Left colon (tissue), 2 donors: ENCODE data around the gene E2F2. TPM values are rescaled to one million over a fixed set of nuclear protein-coding genes. Genes with fewer than 3 reads are reported as not detected.

ENCODE experiments used
- ATAC-seq: fragments of 200-7000 bp; cut with Tn5 transposase; one replicate; pipeline ENCODE4 v1.9.1; 2020; ENCODE audit warnings: mild to moderate bottlenecking, moderate library complexity
- DNase-seq, 2 donors: peaks; one replicate each; pipeline ENCODE4 v3.0.0-alpha.2; 2020
- intact Hi-C, 2 donors: fragments of 100-400 bp; cut with DNase I in 1 of 2; cut with micrococcal nuclease in 1 of 2; formaldehyde crosslinking; loops; one replicate each; pipeline versions ENCODE4 v1.11.2 to v1.14.0; 2022; cut with DNase I, micrococcal nuclease
- total RNA-seq, 2 donors: library from RNA; stranded (reverse); fragmentation: NEBNext Ultra II Directional; extraction: Animal tissue kit (Norgen Biotek cat#: 25700); gene quantifications; one replicate each; pipeline ENCODE4 v1.2.1, GENCODE V29; 2021
- donor health status: DM: no; HTN: no; CAD: no.
- donor health status: DM: yes; HTN: yes; CAD: no.

The E2F2 gene
- total RNA-seq, 2 donors from 2014 or later, result 10.9 to 12.1 TPM

GRCh38 chr1:23475134-23475628 lies 55.9 kb downstream of the E2F2 start:
- ATAC-seq, result no peak
- intact Hi-C loops, result no loop called here

DNA sequence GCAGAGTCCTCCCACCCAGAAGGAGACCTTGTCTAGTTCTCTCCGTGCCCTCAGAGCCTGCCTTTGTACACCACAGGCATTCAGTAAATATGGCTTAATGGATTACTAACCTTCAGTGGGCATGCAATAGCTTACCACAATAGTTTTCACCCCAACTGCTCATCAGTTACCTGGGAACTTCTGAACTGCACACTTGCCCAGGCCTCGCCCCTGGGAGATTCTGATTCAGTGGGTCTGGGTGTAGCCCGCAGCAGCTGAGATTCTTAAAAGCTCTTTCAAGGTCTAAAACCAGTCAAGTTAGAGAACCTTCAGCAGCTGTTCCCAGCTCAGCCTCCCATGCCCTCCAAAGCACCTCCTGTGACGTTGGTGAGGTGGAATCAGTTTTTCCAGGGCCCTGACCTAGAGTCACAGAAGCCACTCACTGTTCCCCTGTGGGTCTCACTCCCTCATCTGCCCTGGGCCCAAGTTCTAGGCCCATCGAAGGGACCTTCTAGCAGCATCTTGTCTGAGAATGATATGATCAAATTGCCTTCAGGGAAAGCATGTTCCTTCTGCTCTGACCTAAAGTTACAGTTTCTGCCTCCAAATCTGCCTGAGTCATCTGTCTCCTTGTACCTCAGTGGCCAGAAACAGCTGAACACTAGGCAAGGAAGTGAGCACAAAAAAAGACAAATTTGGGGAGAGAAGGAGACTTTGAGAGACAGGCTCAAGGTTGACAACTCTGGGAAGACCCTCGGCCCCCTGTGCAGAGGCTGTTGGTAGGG lies 57.8 kb downstream of the E2F2 start:
- no peak for DNase-seq
- intact Hi-C loops, result no loop called here
- no peak for ATAC-seq

More at GRCh38 chr1:23475134-23475628, 55.9 kb downstream of the E2F2 start:
- DNase-seq, result no peak

DNA sequence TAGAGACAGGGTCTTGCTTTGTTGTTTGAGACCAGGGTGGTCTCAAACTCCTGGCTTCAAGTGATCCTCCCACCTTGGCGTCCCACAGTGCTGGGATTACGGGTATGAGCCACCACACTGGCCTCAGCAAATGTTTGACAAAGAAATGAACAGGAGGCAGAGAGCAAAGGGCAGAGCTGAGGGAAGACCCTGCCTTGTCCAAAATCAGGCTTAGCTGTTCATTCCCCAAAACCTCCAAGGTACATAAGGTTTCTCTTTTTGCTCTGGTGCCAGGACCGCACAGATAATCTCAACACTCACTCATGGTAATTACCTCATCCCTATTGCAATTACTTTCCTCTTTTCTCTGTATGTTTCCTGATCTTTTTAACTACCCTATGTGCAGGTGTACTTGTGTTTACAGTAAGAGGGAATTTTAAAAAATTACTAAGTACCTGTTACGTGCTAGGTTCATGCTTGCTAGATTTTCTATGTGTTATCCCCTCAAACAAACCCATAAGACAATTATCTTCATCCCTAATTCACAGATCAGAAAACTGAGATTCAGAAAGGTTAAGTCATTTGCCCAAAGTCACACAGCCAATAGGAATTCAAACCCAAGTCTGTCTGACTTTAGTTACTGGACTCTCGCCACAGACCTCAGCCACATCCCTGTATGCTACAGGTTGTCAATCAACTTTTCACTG lies 58.5 kb downstream of the E2F2 start:
- peak; percentile 56 for ATAC-seq
- intact Hi-C loops, result no loop called here
- DNase-seq, result no peak

DNA sequence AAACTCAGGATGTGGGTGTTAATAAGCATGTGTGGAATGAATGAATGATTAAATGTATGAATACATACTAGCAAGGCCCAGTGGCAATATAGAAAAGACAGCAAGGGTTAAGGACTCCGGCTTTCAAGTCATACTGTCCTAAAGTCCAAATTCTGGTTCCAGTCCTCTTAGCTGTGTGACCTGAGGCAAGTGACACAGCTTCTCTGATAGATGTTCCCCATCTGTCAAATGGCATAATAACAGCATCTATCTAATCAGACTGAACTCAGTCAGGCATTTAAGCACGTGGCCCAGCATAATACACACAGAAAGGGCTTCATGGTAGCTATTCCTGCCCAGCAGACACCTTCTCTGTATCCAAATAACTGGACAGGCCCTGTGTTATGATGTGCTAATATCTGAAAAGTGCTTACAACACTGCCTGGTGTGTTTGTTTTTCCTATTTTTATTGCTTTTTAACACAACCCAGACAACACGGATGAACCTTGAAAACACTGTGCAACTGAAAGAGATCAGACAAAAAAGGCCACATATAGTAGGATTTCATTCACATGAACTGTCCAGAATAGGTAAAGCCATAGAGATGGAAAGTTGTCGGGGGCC lies 59.5 kb downstream of the E2F2 start:
- ATAC-seq (no peak), DNase-seq (no peak)
- intact Hi-C loops, result no loop called here

- DNase-seq (no peak), ATAC-seq (no peak)
- intact Hi-C loops, result no loop called here
Measured at GRCh38 chr1:23470282-23471070, 60.6 kb downstream of the E2F2 start.

DNA sequence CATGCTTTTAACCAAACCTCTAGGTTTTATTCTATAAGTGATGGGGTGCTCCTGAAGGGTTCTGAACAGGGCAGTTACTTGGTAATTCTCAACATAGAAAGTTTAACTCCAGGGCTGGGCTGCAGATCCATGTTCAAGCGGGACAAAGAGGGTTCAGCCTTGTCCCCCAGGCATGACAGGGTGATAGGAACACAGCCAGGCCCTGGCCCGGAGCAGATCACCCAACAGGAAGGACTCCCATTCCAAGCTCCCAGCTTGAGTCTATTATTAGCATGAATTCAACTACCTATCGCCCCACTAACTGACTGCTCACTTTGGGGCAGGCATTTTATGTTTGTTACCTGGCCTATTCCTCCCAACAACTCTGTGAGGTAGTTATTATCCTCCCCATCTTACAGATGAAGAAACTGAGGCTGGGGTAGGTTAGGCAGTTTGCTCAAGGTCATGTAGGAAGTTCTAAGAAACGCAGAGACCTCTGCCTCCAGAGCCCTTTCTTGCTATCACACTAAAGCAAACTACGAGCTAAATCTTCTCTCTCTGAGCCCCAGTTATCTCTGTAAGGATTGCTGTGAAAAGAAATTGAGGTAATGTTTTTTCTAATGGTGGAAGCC lies 61.6 kb downstream of the E2F2 start:
- ATAC-seq (no peak), DNase-seq (no peak)
- intact Hi-C loops, result no loop called here

GRCh38 chr1:23466423-23466989 lies 64.5 kb downstream of the E2F2 start:
- DNase-seq, result no peak
- intact Hi-C loops, result no loop called here
- ATAC-seq, result no peak

GRCh38 chr1:23463286-23463685 lies 67.7 kb downstream of the E2F2 start:
- intact Hi-C loops, result no loop called here
- DNase-seq, result no peak
- no peak for ATAC-seq

GRCh38 chr1:23462766-23463165 lies 68.3 kb downstream of the E2F2 start:
- ATAC-seq (no peak), DNase-seq (no peak)
- intact Hi-C loops, result no loop called here

GRCh38 chr1:23461050-23461449 lies 70.0 kb downstream of the E2F2 start:
- ATAC-seq (no peak), DNase-seq (no peak)
- intact Hi-C loops, result no loop called here

DNA sequence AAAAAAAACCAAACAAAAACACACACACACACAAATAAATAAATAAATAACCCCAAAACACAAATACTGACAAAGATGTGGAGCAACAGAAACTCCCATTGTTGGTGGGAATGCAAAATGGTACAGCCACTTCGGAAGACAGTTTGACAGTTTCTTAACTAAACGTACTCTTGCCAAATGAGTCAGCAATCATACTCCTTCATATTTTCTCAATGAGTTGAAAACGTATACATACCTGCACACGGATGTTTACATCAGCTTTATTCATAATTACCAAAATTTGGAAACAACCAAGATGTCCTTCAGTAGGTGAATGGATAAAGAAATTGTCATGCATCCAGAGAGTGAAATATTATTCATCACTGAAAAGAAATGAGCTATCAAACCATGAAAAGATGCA lies 70.5 kb downstream of the E2F2 start:
- DNase-seq (no peak), ATAC-seq (no peak)
- intact Hi-C loops, result no loop called here

DNA sequence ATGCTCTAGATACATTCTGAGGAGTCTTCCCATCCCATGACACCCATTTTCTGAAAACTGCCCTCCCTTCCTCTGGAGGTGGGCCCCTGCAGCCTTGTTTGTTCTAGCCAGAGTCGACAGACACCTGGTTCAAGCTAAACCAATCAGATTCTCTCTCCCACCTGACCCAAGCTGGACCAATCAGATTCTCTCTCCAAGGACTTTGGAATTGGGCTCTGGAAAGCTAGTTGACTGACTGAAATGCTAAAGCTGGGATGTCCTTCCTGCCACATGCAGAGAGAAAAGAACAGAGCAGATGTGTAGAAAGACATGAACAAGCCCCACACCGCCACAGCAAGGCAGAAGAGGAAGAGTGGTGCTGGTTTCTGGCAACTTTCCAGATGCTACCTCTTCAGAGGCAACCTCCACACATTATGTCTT lies 71.7 kb downstream of the E2F2 start:
- ATAC-seq, result peak; percentile 70
- intact Hi-C loops, result no loop called here
- no peak for DNase-seq

Other genes starting within 250 kb of the E2F2 start
- gene HNRNPR, start 186.9 kb downstream of the E2F2 start, total RNA-seq, result 100 to 1,000 TPM in 1 of 2 donors, 10 to 100 TPM in 1; 78.8 to 107 TPM
- 10 to 100 TPM in 1 of 2 donors, 1 to 10 TPM in 1; 9.7 to 13.0 TPM for gene ZNF436, start 161.4 kb downstream of the E2F2 start, total RNA-seq
- 100 to 1,000 TPM; 147 to 186 TPM for gene TCEA3, start 106.5 kb downstream of the E2F2 start, total RNA-seq
- gene ASAP3, start 47.1 kb downstream of the E2F2 start, total RNA-seq, result 10 to 100 TPM; 33.9 to 47.1 TPM
- gene ID3, start 28.3 kb upstream of the E2F2 start, total RNA-seq, result 100 to 1,000 TPM; 131 to 223 TPM
- gene RPL11, start 160.6 kb upstream of the E2F2 start, total RNA-seq, result 100 to 1,000 TPM; 818 to 848 TPM
- 10 to 100 TPM; 29.6 to 34.7 TPM for gene ELOA, start 212.2 kb upstream of the E2F2 start, total RNA-seq
- gene PITHD1, start 247.2 kb upstream of the E2F2 start, total RNA-seq, result 10 to 100 TPM; 38.2 to 43.4 TPM